Measurements from ENCODE around the gene MORN1. TPM values are rescaled to one million over a fixed set of nuclear protein-coding genes. Genes with fewer than 3 reads are reported as not detected.

MORN1 gene
- total and polyA plus RNA-seq, 10 donors = 1.9 to 13.5 (median 6.9) TPM

- 90 to 94% (median 93%) methylated on average over 9 of the region's 9 CpGs for WGBS, 5 donors
- no peak for DNase-seq
- peaks cover 26 to 72% (median 52%) of the 10 kb centered on the region in 6 donors for H3K4me1 ChIP-seq
- intact Hi-C loops (cut with DNase I; ENCODE audit: low total_unique reads) = no loop called here
- H3K27me3 ChIP-seq (replicated peaks in 1 of 7) = no peaks in the 10 kb centered on the region
- no peak overlapping the region for H3K4me3 ChIP-seq
- H3K36me3 ChIP-seq = peaks cover 0 to 8% (median 0%) of the 10 kb centered on the region in 6 donors
- H3K9me3 ChIP-seq = no peaks in the 10 kb centered on the region
- TF ChIP-seq, protein P1, sequence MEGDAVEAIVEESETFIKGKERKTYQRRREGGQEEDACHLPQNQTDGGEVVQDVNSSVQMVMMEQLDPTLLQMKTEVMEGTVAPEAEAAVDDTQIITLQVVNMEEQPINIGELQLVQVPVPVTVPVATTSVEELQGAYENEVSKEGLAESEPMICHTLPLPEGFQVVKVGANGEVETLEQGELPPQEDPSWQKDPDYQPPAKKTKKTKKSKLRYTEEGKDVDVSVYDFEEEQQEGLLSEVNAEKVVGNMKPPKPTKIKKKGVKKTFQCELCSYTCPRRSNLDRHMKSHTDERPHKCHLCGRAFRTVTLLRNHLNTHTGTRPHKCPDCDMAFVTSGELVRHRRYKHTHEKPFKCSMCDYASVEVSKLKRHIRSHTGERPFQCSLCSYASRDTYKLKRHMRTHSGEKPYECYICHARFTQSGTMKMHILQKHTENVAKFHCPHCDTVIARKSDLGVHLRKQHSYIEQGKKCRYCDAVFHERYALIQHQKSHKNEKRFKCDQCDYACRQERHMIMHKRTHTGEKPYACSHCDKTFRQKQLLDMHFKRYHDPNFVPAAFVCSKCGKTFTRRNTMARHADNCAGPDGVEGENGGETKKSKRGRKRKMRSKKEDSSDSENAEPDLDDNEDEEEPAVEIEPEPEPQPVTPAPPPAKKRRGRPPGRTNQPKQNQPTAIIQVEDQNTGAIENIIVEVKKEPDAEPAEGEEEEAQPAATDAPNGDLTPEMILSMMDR (IDR thresholded peaks at IDR 0.05 in 8 of 11, conservative IDR thresholded peaks at IDR 0.05 in 3 of 11) = no peak
- TF ChIP-seq POLR2A (IDR thresholded peaks at IDR 0.05) = no peak
- TF ChIP-seq POLR2AphosphoS5 (IDR thresholded peaks at IDR 0.05) = no peak
- H3K27ac ChIP-seq = peak overlapping the region in 1 of 8 donors; percentile 1
Observed at GRCh38 chr1:2284932-2285331, 106.4 kb downstream of the MORN1 start.

GRCh38 chr1:2283991-2284895 is 107.1 kb downstream of the MORN1 start:
- peak overlapping the region in 2 of 8 donors; percentile 1 to 24 for H3K27ac ChIP-seq
- 83 to 89% (median 89%) methylated on average over 20 to 27 of the region's 27 CpGs for WGBS, 5 donors
- intact Hi-C loops (cut with DNase I; ENCODE audit: low total_unique reads) = no loop called here
- TF ChIP-seq POLR2A (IDR thresholded peaks at IDR 0.05) (no peak), POLR2AphosphoS5 (IDR thresholded peaks at IDR 0.05) (no peak)
- TF ChIP-seq, protein P1 (IDR thresholded peaks at IDR 0.05 in 8 of 11, conservative IDR thresholded peaks at IDR 0.05 in 3 of 11) = no peak
- DNase-seq = no peak
- H3K9me3 ChIP-seq = no peaks in the 10 kb centered on the region
- H3K4me1 ChIP-seq = peaks cover 26 to 72% (median 52%) of the 10 kb centered on the region in 6 donors
- no peak overlapping the region for H3K4me3 ChIP-seq
- H3K36me3 ChIP-seq = peaks cover 0 to 8% (median 0%) of the 10 kb centered on the region in 6 donors
- H3K27me3 ChIP-seq (replicated peaks in 1 of 7) = no peaks in the 10 kb centered on the region

DNA sequence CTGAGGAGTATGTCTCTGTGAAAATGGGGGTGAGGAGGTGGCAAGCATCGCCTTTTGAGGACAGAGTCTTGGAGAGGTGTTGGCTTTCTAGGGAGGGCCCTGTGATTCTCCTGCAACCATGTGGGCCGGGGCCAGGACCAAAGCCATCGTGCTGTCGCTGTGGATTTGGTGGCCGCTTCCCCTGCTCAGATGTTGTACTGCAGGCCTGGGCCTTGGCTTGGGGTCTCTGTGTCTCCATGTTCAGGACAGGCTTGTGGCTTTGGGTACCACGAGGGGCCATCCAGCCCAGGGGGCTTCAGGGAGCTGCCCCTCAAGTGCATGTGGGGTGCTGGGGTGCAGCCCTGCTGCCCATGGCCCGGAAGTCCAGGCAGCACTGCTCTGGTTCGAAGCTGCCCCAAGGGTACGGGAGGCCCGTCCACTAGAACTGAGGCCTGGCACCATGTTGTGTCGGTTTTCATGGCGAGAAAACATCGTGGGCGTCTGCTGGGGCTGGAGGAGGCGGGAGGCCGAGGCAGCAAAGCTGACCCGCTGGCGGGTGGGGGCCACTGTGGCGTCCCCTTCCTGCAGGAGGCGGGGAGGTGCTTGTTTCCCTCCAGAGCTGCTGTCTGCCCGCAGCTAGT is 107.9 kb downstream of the MORN1 start:
- Histone ChIP-seq H3K27ac (peak overlapping the region in 3 of 8 donors; percentile 1 to 24 (median 2)), H3K36me3 (peaks cover 0 to 8% (median 0%) of the 10 kb centered on the region in 6 donors), H3K9me3 (no peaks in the 10 kb centered on the region), H3K4me3 (no peak overlapping the region), H3K27me3 (replicated peaks in 1 of 7) (no peaks in the 10 kb centered on the region), H3K4me1 (peaks cover 27 to 72% (median 52%) of the 10 kb centered on the region in 6 donors)
- no peak for DNase-seq
- intact Hi-C loops (cut with DNase I; ENCODE audit: low total_unique reads) = no loop called here
- TF ChIP-seq POLR2AphosphoS5 (IDR thresholded peaks at IDR 0.05) = peak in 1 of 3 donors; percentile 43
- TF ChIP-seq, protein P1 (IDR thresholded peaks at IDR 0.05 in 8 of 11, conservative IDR thresholded peaks at IDR 0.05 in 3 of 11) = no peak
- WGBS, 5 donors = 84 to 98% (median 86%) methylated on average over 6 to 21 of the region's 21 CpGs
